BE2C (cell line): Measurements from ENCODE around the gene PTPRD.

Experiments used
- DNase-seq: peaks from one replicate; pipeline ENCODE4 v3.0.0-alpha.2; 2020
- H3K27me3 ChIP-seq: fragments of 250-450 bp; sonication (Bioruptor Pico); 2 replicates; pipeline ENCODE4 v1.5.1; 2020; ENCODE audit warnings: mild to moderate bottlenecking
- H3K36me3 ChIP-seq: fragments of 250-450 bp; sonication (Bioruptor Pico); 2 replicates; pipeline ENCODE4 v1.5.1; 2020; ENCODE audit warnings: mild to moderate bottlenecking
- H3K4me1 ChIP-seq: fragments of 250-450 bp; sonication (Bioruptor Pico); 2 replicates; pipeline ENCODE4 v1.5.1; 2020
- H3K4me3 ChIP-seq: 2 replicates; pipeline ENCODE4 v1.5.1; 2011; ENCODE audit warnings: low read depth, low read length
- H3K9me3 ChIP-seq: fragments of 250-450 bp; sonication (Bioruptor Pico); 2 replicates; pipeline ENCODE4 v1.5.1; 2020
- CTCF ChIP-seq: IDR thresholded peaks from 2 replicates; pipeline ENCODE4 v1.5.1; 2012; ENCODE audit warnings: mild to moderate bottlenecking, low read depth, low read length

The PTPRD gene

GRCh38 chr9:9790216-9790872 is 822.5 kb downstream of the PTPRD start:
- H3K4me3 ChIP-seq, result no peak overlapping the region
- TF ChIP-seq CTCF, result peak; percentile 61
- H3K36me3 ChIP-seq, result no peaks in the 10 kb centered on the region
- no peaks in the 10 kb centered on the region for H3K9me3 ChIP-seq
- H3K27me3 ChIP-seq, result no peaks in the 10 kb centered on the region
- peak; percentile 21 for DNase-seq
- no peaks in the 10 kb centered on the region for H3K4me1 ChIP-seq

GRCh38 chr9:9783711-9784110 is 829.1 kb downstream of the PTPRD start:
- no peaks in the 10 kb centered on the region for H3K36me3 ChIP-seq
- no peak for DNase-seq
- H3K27me3 ChIP-seq, result no peaks in the 10 kb centered on the region
- no peaks in the 10 kb centered on the region for H3K4me1 ChIP-seq
- no peak overlapping the region for H3K4me3 ChIP-seq
- no peak for TF ChIP-seq CTCF
- H3K9me3 ChIP-seq, result no peaks in the 10 kb centered on the region

GRCh38 chr9:9783211-9783610 is 829.6 kb downstream of the PTPRD start:
- H3K4me1 ChIP-seq, result no peaks in the 10 kb centered on the region
- TF ChIP-seq CTCF, result no peak
- no peak overlapping the region for H3K4me3 ChIP-seq
- DNase-seq, result no peak
- H3K36me3 ChIP-seq, result no peaks in the 10 kb centered on the region
- H3K27me3 ChIP-seq, result no peaks in the 10 kb centered on the region
- no peaks in the 10 kb centered on the region for H3K9me3 ChIP-seq

GRCh38 chr9:9778293-9778692 is 834.5 kb downstream of the PTPRD start:
- DNase-seq, result no peak
- Histone ChIP-seq H3K36me3 (no peaks in the 10 kb centered on the region), H3K4me3 (no peak overlapping the region), H3K27me3 (no peaks in the 10 kb centered on the region), H3K4me1 (no peaks in the 10 kb centered on the region), H3K9me3 (no peaks in the 10 kb centered on the region; the same call in none of the 2 replicates)
- no peak for TF ChIP-seq CTCF

GRCh38 chr9:9774471-9774870 is 838.3 kb downstream of the PTPRD start:
- Histone ChIP-seq H3K27me3 (no peaks in the 10 kb centered on the region), H3K4me3 (no peak overlapping the region), H3K36me3 (no peaks in the 10 kb centered on the region), H3K9me3 (no peaks in the 10 kb centered on the region; the same call in none of the 2 replicates), H3K4me1 (no peaks in the 10 kb centered on the region)
- TF ChIP-seq CTCF, result no peak
- DNase-seq, result no peak

GRCh38 chr9:9771314-9771713 is 841.5 kb downstream of the PTPRD start:
- TF ChIP-seq CTCF, result no peak
- Histone ChIP-seq H3K27me3 (no peaks in the 10 kb centered on the region), H3K4me1 (no peaks in the 10 kb centered on the region), H3K36me3 (no peaks in the 10 kb centered on the region), H3K9me3 (no peaks in the 10 kb centered on the region; the same call in none of the 2 replicates), H3K4me3 (no peak overlapping the region)
- no peak for DNase-seq
